NB4 (cell line): ENCODE results near the gene FAXDC2.

ENCODE experiments used
- MYC ChIP-seq: IDR thresholded peaks from 2 replicates; pipeline ENCODE4 v1.6.1; 2011; ENCODE audit warnings: low read depth, low read length
- POLR2A ChIP-seq: IDR thresholded peaks from 2 replicates; pipeline ENCODE4 v1.6.1; 2011; ENCODE audit warnings: mild to moderate bottlenecking; ENCODE audit not compliant: insufficient read length; ENCODE audit errors: extremely low read depth
- TF ChIP-seq, protein P1 (sequence below): IDR thresholded peaks from one replicate; pipeline ENCODE4 v1.5.1; 2012; ENCODE audit warnings: low read depth, low read length
- TF ChIP-seq, protein P2 (sequence below): IDR thresholded peaks from 2 replicates; pipeline ENCODE4 v1.6.1; 2011; ENCODE audit warnings: low read depth, low read length

DNA sequence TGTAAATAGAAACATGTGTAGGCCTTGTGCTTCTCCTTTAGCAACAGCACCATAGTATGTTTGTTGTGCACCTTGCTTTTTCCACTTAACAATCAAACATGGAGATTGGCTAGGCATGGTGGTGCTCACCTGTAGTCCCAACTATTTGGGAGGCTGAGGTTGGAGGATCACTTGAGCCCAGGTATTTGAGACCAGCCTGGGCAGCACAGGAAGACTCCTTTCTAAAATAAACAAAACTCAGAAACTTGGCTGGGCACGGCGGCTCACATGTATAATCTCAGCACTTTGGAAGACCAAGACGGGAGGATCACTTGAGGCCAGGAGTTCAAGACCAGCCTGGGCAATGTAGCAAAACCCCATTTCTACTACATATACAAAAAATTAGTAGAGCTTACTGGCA lies 948 bp upstream of the FAXDC2 start:
- TF ChIP-seq POLR2A (no peak), MYC (no peak)
- TF ChIP-seq, protein P1, sequence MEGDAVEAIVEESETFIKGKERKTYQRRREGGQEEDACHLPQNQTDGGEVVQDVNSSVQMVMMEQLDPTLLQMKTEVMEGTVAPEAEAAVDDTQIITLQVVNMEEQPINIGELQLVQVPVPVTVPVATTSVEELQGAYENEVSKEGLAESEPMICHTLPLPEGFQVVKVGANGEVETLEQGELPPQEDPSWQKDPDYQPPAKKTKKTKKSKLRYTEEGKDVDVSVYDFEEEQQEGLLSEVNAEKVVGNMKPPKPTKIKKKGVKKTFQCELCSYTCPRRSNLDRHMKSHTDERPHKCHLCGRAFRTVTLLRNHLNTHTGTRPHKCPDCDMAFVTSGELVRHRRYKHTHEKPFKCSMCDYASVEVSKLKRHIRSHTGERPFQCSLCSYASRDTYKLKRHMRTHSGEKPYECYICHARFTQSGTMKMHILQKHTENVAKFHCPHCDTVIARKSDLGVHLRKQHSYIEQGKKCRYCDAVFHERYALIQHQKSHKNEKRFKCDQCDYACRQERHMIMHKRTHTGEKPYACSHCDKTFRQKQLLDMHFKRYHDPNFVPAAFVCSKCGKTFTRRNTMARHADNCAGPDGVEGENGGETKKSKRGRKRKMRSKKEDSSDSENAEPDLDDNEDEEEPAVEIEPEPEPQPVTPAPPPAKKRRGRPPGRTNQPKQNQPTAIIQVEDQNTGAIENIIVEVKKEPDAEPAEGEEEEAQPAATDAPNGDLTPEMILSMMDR, result no peak
- TF ChIP-seq, protein P2, sequence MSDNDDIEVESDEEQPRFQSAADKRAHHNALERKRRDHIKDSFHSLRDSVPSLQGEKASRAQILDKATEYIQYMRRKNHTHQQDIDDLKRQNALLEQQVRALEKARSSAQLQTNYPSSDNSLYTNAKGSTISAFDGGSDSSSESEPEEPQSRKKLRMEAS, result no peak
